SK-N-MC (cell line): Measurements from ENCODE around the gene PPP2R3B.
"Not testable (repeated sequence)": the region's sequence is repeated elsewhere in the genome, so short reads cannot be mapped to it uniquely, and the experiment has no call there.

ENCODE experiments used
- DNase-seq: peaks from one replicate; pipeline ENCODE4 v3.0.0-alpha.2; 2011; ENCODE audit warnings: low read depth, low spot score
- H3K27ac ChIP-seq: fragments of 200-600 bp; sonication (generic); 2 replicates; pipeline ENCODE4 v1.5.1; 2016; ENCODE audit warnings: mixed run types
- H3K36me3 ChIP-seq: fragments of 200-600 bp; sonication (generic); 2 replicates; pipeline ENCODE4 v1.6.1; 2017; ENCODE audit warnings: antibody characterized with exemption, low read length, mixed read lengths; ENCODE audit not compliant: insufficient read depth
- H3K4me3 ChIP-seq: fragments of 200-600 bp; sonication (generic); 2 replicates; pipeline ENCODE4 v1.5.1; 2016
- H3K9ac ChIP-seq: fragments of 200-600 bp; sonication (generic); 2 replicates; pipeline ENCODE4 v1.8.0; 2017; ENCODE audit warnings: mixed run types, mixed read lengths; ENCODE audit not compliant: insufficient read length
- H3K9me3 ChIP-seq: fragments of 200-600 bp; sonication (generic); 2 replicates; pipeline ENCODE4 v1.6.1; 2017; ENCODE audit warnings: low read depth, mild to moderate bottlenecking, antibody characterized with exemption, low read length, moderate library complexity, mixed read lengths
- EZH2 ChIP-seq: fragments of 200-600 bp; sonication (generic); IDR thresholded peaks from one replicate; pipeline ENCODE4 v1.6.1; 2017; ENCODE audit warnings: antibody characterized with exemption
- FOXP2 ChIP-seq: optimal IDR thresholded peaks from 2 replicates; pipeline ENCODE3; 2011; ENCODE audit warnings: mild to moderate bottlenecking, moderate library complexity; ENCODE audit not compliant: insufficient read depth; ENCODE audit errors: extremely low read length, control extremely low read depth
- POLR2AphosphoS5 ChIP-seq: IDR thresholded peaks from 2 replicates; pipeline ENCODE4 v1.6.1; 2012; ENCODE audit warnings: mild to moderate bottlenecking, low read depth, low read length, borderline replicate concordance

The PPP2R3B gene

GRCh38 chrX:386768-387575 is at the start of gene PPP2R3B:
Gene PPP2R3B (minus strand): TSS chrX:386907. CDS start chrX:386691, 216 bp downstream.
- Histone ChIP-seq H3K9ac (peak within 1 kb of the TSS; percentile 99), H3K27ac (peak within 1 kb of the TSS; percentile 99), H3K36me3 (no peaks in the 10 kb centered on the region), H3K9me3 (no peaks in the 10 kb centered on the region), H3K4me3 (peak within 1 kb of the TSS; percentile 97)
- TF ChIP-seq EZH2 (no peak), POLR2AphosphoS5 (peak; percentile 89)
- DNase-seq = peak; percentile 88

GRCh38 chrX:435536-436122 is 48.9 kb upstream of the PPP2R3B start:
- no peak overlapping the region for H3K4me3 ChIP-seq
- no peak for DNase-seq
- no peaks in the 10 kb centered on the region for H3K36me3 ChIP-seq
- H3K27ac ChIP-seq = no peak overlapping the region
- no peak overlapping the region for H3K9ac ChIP-seq
- TF ChIP-seq POLR2AphosphoS5 = no peak
- TF ChIP-seq EZH2 = no peak
- TF ChIP-seq FOXP2 = no peak
- H3K9me3 ChIP-seq = no peaks in the 10 kb centered on the region

- Histone ChIP-seq H3K9ac (no peak overlapping the region), H3K9me3 (no peaks in the 10 kb centered on the region), H3K27ac (no peak overlapping the region), H3K36me3 (no peaks in the 10 kb centered on the region), H3K4me3 (no peak overlapping the region)
- TF ChIP-seq EZH2 (no peak), FOXP2 (no peak), POLR2AphosphoS5 (no peak)
- DNase-seq = no peak
These were observed 48.2 kb upstream of the PPP2R3B start for GRCh38 chrX:434946-435345.

- H3K4me3 ChIP-seq = no peak overlapping the region
- no peak for TF ChIP-seq POLR2AphosphoS5
- no peak for TF ChIP-seq EZH2
- TF ChIP-seq FOXP2 = no peak
- no peak overlapping the region for H3K9ac ChIP-seq
- H3K27ac ChIP-seq = no peak overlapping the region
- no peak for DNase-seq
- H3K9me3 ChIP-seq = no peaks in the 10 kb centered on the region
- no peaks in the 10 kb centered on the region for H3K36me3 ChIP-seq
These were observed 47.1 kb upstream of the PPP2R3B start for GRCh38 chrX:433771-434170.

- not testable (repeated sequence) for H3K9ac ChIP-seq, H3K9me3 ChIP-seq, H3K27ac ChIP-seq, H3K4me3 ChIP-seq, DNase-seq, H3K36me3 ChIP-seq
These were observed 46.0 kb upstream of the PPP2R3B start for GRCh38 chrX:432666-433065.

- no peaks in the 10 kb centered on the region for H3K36me3 ChIP-seq
- no peak overlapping the region for H3K4me3 ChIP-seq
- no peak for DNase-seq
- TF ChIP-seq EZH2 (no peak), FOXP2 (no peak), POLR2AphosphoS5 (no peak)
- no peak overlapping the region for H3K9ac ChIP-seq
- no peak overlapping the region for H3K27ac ChIP-seq
- H3K9me3 ChIP-seq = no peaks in the 10 kb centered on the region
These were observed 44.9 kb upstream of the PPP2R3B start for GRCh38 chrX:431492-432111.

GRCh38 chrX:431056-431455 is 44.3 kb upstream of the PPP2R3B start:
- Histone ChIP-seq H3K4me3 (no peak overlapping the region), H3K27ac (no peak overlapping the region), H3K9ac (no peak overlapping the region), H3K36me3 (no peaks in the 10 kb centered on the region), H3K9me3 (no peaks in the 10 kb centered on the region)
- TF ChIP-seq POLR2AphosphoS5 = no peak
- TF ChIP-seq FOXP2 = no peak
- DNase-seq = no peak

GRCh38 chrX:429266-429825 is 42.6 kb upstream of the PPP2R3B start:
- no peak for TF ChIP-seq EZH2
- no peak for TF ChIP-seq POLR2AphosphoS5
- no peak for TF ChIP-seq FOXP2
- H3K27ac ChIP-seq = no peak overlapping the region
- DNase-seq = no peak
- H3K4me3 ChIP-seq = no peak overlapping the region
- H3K9ac ChIP-seq = no peak overlapping the region
- no peaks in the 10 kb centered on the region for H3K9me3 ChIP-seq
- no peaks in the 10 kb centered on the region for H3K36me3 ChIP-seq
